Activated CD8-positive, alpha-beta T cell treated with anti-CD3 and anti-CD28 coated beads, Interleukin-2, amount 10 ng/mL, durations not matched to agents 7 days and 5 days (primary cell): ENCODE results near the gene PTGS1. TPM values are rescaled to one million over a fixed set of nuclear protein-coding genes. Genes with fewer than 3 reads are reported as not detected.

Source experiments
- ATAC-seq: fragments of 150-1000 bp; cut with Tn5 transposase; one replicate; pipeline ENCODE4 v1.10.0; 2021; ENCODE audit warnings: moderate library complexity
- CTCF ChIA-PET: fragments of 350-600 bp; sonication (Branson Sonifier 250); formaldehyde crosslinking; loops from one replicate; lab custom pipeline; 2021; ENCODE audit warnings: antibody characterized with exemption; lab: Charles Lee
- POLR2A ChIA-PET: fragments of 350-600 bp; sonication (Branson Sonifier 250); formaldehyde crosslinking; loops from one replicate; lab custom pipeline; 2021; ENCODE audit warnings: antibody characterized with exemption; lab: Charles Lee
- DNase-seq: peaks from one replicate; pipeline ENCODE4 v3.0.0-alpha.2; 2020
- H3K27ac Mint-ChIP-seq: one replicate; pipeline ENCODE4 v1.8.0; 2021; ENCODE audit warnings: mild to moderate bottlenecking, mixed read lengths
- H3K27me3 Mint-ChIP-seq: one replicate; pipeline ENCODE4 v1.8.0; 2021; ENCODE audit warnings: low read depth, mixed read lengths
- H3K36me3 Mint-ChIP-seq: one replicate; pipeline ENCODE4 v1.8.0; 2021; ENCODE audit warnings: low read depth, mixed read lengths
- H3K4me1 Mint-ChIP-seq: one replicate; pipeline ENCODE4 v1.8.0; 2021; ENCODE audit warnings: low read depth, mixed read lengths
- H3K4me3 Mint-ChIP-seq: one replicate; pipeline ENCODE4 v1.8.0; 2021; ENCODE audit warnings: mild to moderate bottlenecking, mixed read lengths
- H3K9me3 Mint-ChIP-seq: one replicate; pipeline ENCODE4 v1.8.0; 2022; ENCODE audit warnings: mixed read lengths; ENCODE audit not compliant: insufficient read depth
- total RNA-seq, 2 experiments: library from RNA; stranded (reverse); gene quantifications; one replicate each; pipeline ENCODE4 v1.2.3, GENCODE V29; 2021

Gene PTGS1
- total RNA-seq, 2 experiments from 2014 or later: 0.26 to 0.37 TPM

- no peak overlapping the region for H3K27ac Mint-ChIP-seq
- no peaks in the 10 kb centered on the region for H3K9me3 Mint-ChIP-seq
- ChIA-PET POLR2A (no interaction called here), CTCF (no interaction called here)
- no peaks in the 10 kb centered on the region for H3K36me3 Mint-ChIP-seq
- peaks cover 5% of the 10 kb centered on the region for H3K27me3 Mint-ChIP-seq
- H3K4me1 Mint-ChIP-seq: no peaks in the 10 kb centered on the region
- ATAC-seq (no peak), DNase-seq (no peak)
- H3K4me3 Mint-ChIP-seq: no peak overlapping the region
Observed at GRCh38 chr9:122377241-122378164, 6.7 kb downstream of the PTGS1 start.

DNA sequence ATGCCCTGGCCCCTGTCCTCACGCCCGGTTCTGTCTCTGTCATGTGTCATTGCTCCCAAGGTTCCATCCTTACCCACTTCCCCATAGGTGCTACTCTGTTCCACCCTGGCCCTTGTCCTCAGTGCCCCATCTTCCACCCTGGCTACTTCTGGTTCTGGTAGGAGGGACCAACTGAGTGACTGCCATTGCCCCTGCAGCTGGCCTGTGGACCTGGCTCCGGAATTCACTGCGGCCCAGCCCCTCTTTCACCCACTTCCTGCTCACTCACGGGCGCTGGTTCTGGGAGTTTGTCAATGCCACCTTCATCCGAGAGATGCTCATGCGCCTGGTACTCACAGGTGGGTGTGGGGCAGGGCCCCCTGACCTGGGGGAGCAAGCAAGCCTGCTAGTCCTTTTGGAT lies 7.4 kb downstream of the PTGS1 start:
- DNase-seq (no peak), ATAC-seq (no peak)
- Mint-ChIP-seq H3K36me3 (no peaks in the 10 kb centered on the region), H3K9me3 (no peaks in the 10 kb centered on the region), H3K4me1 (no peaks in the 10 kb centered on the region), H3K27ac (no peak overlapping the region), H3K27me3 (no peaks in the 10 kb centered on the region), H3K4me3 (no peak overlapping the region)
- ChIA-PET CTCF (no interaction called here), POLR2A (no interaction called here)

DNA sequence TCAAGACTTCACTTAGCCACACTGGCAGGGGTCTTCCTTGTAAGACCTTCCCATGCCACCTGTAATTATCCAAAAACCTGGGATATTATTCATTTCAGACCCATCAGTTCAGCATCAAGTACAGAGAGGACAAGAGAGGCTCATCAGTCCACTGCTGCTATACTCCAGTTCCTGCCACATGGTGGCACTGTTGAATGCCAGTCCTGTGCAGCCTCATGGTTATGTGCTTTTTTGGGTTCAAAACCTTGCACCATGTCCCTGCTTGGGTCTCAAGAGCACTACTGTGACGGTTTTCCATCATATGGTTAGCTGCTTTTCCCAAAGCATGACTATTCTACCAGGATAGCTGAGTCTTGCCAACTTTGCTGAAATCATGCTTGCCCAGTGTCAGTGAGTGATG lies 8.5 kb downstream of the PTGS1 start:
- CTCF ChIA-PET: no interaction called here
- Mint-ChIP-seq H3K4me1 (no peaks in the 10 kb centered on the region), H3K4me3 (no peak overlapping the region), H3K27ac (no peak overlapping the region), H3K36me3 (no peaks in the 10 kb centered on the region), H3K27me3 (no peaks in the 10 kb centered on the region), H3K9me3 (no peaks in the 10 kb centered on the region)
- ATAC-seq (no peak), DNase-seq (peak; percentile 25)
- POLR2A ChIA-PET: no interaction called here

DNA sequence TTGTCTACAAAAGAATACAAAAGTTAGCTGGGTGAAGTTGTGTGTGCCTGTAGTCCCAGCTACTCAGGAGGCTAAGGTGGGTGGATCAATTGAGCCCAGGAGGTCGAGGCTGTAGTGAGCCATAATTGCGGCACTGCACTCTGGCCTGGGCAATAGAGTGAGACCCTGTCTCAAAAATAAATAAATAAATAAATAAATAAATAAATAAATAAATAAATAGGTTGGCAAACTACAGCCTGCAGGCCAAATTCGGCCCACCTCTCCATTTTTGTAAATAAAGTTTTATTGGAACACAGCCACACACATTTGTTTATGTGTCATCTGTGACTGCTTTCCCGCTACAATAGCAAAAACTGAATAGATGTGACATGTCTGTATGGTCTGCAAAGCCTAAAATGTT lies 9.5 kb downstream of the PTGS1 start:
- no peak for ATAC-seq
- Mint-ChIP-seq H3K9me3 (no peaks in the 10 kb centered on the region), H3K27ac (no peak overlapping the region), H3K27me3 (no peaks in the 10 kb centered on the region), H3K4me3 (no peak overlapping the region), H3K4me1 (no peaks in the 10 kb centered on the region), H3K36me3 (no peaks in the 10 kb centered on the region)
- ChIA-PET CTCF (no interaction called here), POLR2A (no interaction called here)
- DNase-seq: no peak

DNA sequence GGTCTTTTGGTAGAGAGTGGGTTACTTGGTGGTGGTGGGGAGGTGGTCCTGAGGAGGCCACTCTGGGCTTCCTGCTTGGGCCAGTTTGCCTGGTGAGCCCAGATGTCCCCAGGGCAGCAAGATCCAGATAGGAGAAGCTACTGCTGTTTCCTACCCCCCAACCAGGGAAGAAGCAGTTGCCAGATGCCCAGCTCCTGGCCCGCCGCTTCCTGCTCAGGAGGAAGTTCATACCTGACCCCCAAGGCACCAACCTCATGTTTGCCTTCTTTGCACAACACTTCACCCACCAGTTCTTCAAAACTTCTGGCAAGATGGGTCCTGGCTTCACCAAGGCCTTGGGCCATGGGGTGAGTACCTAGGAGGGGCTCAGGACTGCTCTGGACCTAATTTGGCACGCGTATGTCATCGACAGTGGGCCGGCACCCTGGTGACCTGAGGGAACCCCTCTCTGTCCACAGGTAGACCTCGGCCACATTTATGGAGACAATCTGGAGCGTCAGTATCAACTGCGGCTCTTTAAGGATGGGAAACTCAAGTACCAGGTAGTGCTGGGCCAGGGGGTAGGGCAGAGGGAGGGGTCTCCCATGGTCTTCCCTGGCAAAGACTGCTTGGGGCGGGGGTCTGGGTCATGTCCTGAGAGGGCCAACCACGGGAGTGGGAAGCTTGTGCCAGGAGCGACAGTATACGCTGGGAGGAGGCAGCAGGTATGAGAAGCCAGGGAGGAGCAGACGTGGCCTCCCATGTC lies 10.6 kb downstream of the PTGS1 start:
- Mint-ChIP-seq H3K9me3 (no peaks in the 10 kb centered on the region), H3K4me3 (no peak overlapping the region), H3K36me3 (no peaks in the 10 kb centered on the region), H3K4me1 (no peaks in the 10 kb centered on the region), H3K27me3 (no peaks in the 10 kb centered on the region), H3K27ac (no peak overlapping the region)
- ATAC-seq: no peak
- no peak for DNase-seq
- POLR2A ChIA-PET: no interaction called here
- CTCF ChIA-PET: no interaction called here

GRCh38 chr9:122382901-122383850 lies 12.4 kb downstream of the PTGS1 start:
- ChIA-PET CTCF (interaction anchor here (0.9 kb wide), 1 partner anchor 81 kb away, joined by 4 read pairs; no protein-coding TSS in a partner anchor), POLR2A (no interaction called here)
- H3K4me1 Mint-ChIP-seq: no peaks in the 10 kb centered on the region
- DNase-seq (no peak), ATAC-seq (no peak)
- no peaks in the 10 kb centered on the region for H3K36me3 Mint-ChIP-seq
- H3K9me3 Mint-ChIP-seq: no peaks in the 10 kb centered on the region
- H3K4me3 Mint-ChIP-seq: no peak overlapping the region
- no peaks in the 10 kb centered on the region for H3K27me3 Mint-ChIP-seq
- H3K27ac Mint-ChIP-seq: no peak overlapping the region

DNA sequence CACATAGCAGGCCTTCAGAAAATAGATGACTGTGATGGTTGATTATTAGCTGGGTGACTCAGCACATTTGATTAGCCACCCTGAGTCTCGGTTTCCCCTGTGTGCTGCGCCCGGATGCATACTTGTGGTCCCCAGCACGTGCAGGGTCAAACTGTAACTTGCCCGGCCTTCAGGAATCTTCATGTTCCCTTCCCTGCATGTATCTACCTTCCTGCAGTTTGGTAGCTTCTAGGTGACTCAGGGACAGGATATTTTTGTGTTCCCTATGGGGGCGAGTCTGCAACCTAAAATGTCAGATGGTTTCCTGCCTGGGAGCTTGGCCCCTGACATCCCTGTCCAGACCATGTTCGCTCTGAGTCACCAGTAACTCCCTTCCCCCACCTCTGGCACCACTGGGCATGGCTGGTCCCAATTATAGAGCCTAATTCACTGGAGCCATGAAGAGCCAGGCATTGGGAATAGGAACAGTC lies 13.2 kb downstream of the PTGS1 start:
- POLR2A ChIA-PET: no interaction called here
- CTCF ChIA-PET: no interaction called here
- Mint-ChIP-seq H3K36me3 (no peaks in the 10 kb centered on the region), H3K27me3 (peaks cover 2% of the 10 kb centered on the region), H3K4me3 (no peak overlapping the region), H3K27ac (no peak overlapping the region), H3K9me3 (no peaks in the 10 kb centered on the region), H3K4me1 (no peaks in the 10 kb centered on the region)
- DNase-seq (no peak), ATAC-seq (no peak)

- Mint-ChIP-seq H3K4me1 (peaks cover 8% of the 10 kb centered on the region), H3K4me3 (no peak overlapping the region), H3K27me3 (peaks cover 7% of the 10 kb centered on the region), H3K27ac (no peak overlapping the region), H3K36me3 (no peaks in the 10 kb centered on the region), H3K9me3 (no peaks in the 10 kb centered on the region)
- DNase-seq (no peak), ATAC-seq (no peak)
- ChIA-PET CTCF (interaction anchor here (1.0 to 1.2 kb wide), 2 partner anchors 13 to 287 kb away, joined by 3 to 4 read pairs; no protein-coding TSS in a partner anchor), POLR2A (no interaction called here)
Observed at GRCh38 chr9:122386311-122386872, 15.6 kb downstream of the PTGS1 start.

DNA sequence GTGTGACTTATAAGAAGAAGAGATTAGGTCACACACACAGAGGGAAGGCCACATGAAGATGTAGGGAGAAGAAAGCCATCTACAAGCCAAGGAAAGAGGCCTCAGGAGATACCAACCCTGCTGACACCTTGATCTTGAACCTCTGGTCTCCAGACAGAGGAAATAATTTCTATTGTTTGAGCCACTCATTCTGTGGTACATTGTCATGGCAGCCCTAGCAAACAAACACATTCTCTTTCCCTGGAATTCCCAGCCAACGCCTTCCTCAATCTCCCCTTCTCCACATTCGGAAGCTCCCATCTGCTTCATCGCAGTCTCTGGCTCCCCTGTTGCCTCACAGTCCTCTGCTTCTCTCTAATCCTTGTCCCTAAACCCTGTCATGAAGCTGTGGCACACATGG lies 16.7 kb downstream of the PTGS1 start:
- peaks cover 8% of the 10 kb centered on the region for H3K4me1 Mint-ChIP-seq
- ATAC-seq: no peak
- no peak for DNase-seq
- H3K36me3 Mint-ChIP-seq: no peaks in the 10 kb centered on the region
- ChIA-PET POLR2A (no interaction called here), CTCF (no interaction called here)
- no peaks in the 10 kb centered on the region for H3K9me3 Mint-ChIP-seq
- no peak overlapping the region for H3K4me3 Mint-ChIP-seq
- peaks cover 7% of the 10 kb centered on the region for H3K27me3 Mint-ChIP-seq
- no peak overlapping the region for H3K27ac Mint-ChIP-seq

DNA sequence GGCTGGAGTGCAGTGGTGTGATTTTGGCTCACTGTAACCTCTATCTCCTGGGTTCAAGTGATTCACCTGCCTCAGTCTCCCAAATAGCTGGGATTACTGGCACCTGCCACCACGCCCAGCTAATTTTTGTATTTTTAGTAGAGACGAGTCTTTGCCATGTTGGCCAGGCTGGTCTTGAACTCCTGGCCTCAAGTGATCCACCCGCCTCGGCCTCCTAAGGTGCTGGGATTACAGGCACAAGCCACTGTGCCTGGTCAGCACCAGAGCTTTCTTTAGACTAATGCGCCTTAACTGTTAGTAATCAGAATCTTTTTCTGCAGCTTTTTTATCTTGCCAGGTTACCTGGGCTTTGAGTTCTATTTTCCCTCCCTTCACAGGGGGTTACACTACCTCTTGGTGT lies 18.4 kb downstream of the PTGS1 start:
- Mint-ChIP-seq H3K27ac (no peak overlapping the region), H3K27me3 (peaks cover 12% of the 10 kb centered on the region), H3K9me3 (no peaks in the 10 kb centered on the region), H3K36me3 (no peaks in the 10 kb centered on the region), H3K4me1 (peaks cover 8% of the 10 kb centered on the region), H3K4me3 (no peak overlapping the region)
- ChIA-PET CTCF (no interaction called here), POLR2A (no interaction called here)
- no peak for DNase-seq
- ATAC-seq: no peak
